Measurements from ENCODE around the gene PHOX2A.
A peak's percentile ranks its signal among the peaks of the same experiment; 100 is the strongest.

Gene PHOX2A

GRCh38 chr11:72229336-72229924 is 14.5 kb downstream of the PHOX2A start:
- POLR2A ChIA-PET, result no interaction called here
- Histone ChIP-seq H3K27ac (ENCODE audit: extremely low read depth, low read depth, low read length) (no peak overlapping the region), H3K4me1 (ENCODE audit: control insufficient read depth, insufficient read depth, low read length) (no peaks in the 10 kb centered on the region), H3K9me3 (ENCODE audit: control insufficient read depth, insufficient read depth, low read depth, low read length) (no peaks in the 10 kb centered on the region), H3K36me3 (ENCODE audit: control insufficient read depth in 2 of 2, insufficient read depth in 1 of 2, low read length in 2 of 2) (peaks cover 0 to 84% of the 10 kb centered on the region in 2 experiments; a peak in 2 of 3 replicates), H3K4me3 (ENCODE audit: low read depth, low read length) (no peak overlapping the region)
- CTCF ChIA-PET, result interaction anchor here (0.6 to 1.1 kb wide), 3 partner anchors 201 to 454 kb away, joined by 3 read pairs; no protein-coding TSS in a partner anchor
- no peak for TF ChIP-seq BCL11B (tag by site-specific recombination; IDR thresholded peaks at IDR 0.05; ENCODE audit: low read depth)
- TF ChIP-seq ZNF600 (tag by site-specific recombination; IDR thresholded peaks at IDR 0.05), result 0 out of 2 replicates have a peak, but pooled peaks have one; percentile 21

DNA sequence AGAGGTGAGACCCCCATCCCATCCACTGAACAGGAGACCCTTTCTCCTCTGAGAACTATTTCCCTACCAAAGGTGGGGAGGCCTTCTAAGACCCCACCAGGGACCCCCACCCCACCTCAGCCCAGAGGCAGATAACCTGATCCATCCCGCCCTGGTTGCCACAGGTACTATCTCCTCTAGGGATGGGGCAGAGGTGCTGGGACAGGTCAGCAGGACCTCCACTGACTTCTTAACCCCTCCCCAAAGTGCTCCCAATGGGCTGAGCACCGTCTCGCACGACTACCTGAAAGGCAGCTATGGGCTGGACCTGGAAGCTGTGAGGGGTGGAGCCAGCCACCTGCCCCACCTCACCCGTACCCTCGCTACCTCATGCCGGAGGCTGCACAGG is 15.1 kb downstream of the PHOX2A start:
- peaks cover 0 to 78% of the 10 kb centered on the region in 2 experiments; a peak in 1 of 3 replicates for H3K36me3 ChIP-seq (ENCODE audit: control insufficient read depth in 2 of 2, insufficient read depth in 1 of 2, low read length in 2 of 2)

DNA sequence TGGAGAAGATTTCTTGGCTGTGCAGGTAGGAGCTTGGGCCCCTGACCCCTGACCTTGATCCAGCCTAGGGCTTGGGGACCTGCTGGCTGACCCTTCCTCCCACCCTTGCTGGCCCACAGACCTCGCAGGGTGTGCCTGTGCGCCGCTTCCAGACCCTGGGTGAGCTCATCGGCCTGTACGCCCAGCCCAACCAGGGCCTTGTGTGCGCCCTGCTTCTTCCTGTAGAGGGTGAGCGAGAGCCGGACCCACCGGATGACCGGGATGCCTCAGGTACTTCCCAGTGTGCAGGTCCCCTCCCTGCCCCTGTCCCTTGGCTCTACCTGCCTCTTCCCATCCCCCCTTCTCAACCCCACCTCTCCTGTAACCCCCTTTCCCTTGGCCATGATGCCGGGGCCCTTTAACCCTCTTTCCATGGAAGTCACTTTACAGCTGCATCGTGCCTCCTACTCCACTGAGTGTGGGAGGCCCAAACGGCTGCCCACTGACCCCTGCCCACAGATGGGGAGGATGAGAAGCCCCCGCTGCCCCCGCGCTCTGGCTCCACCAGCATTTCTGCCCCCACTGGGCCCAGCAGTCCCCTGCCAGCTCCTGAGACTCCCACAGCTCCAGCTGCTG is 15.6 kb downstream of the PHOX2A start:
- ChIA-PET POLR2A (interaction anchor here (4.2 kb wide), 1 partner anchor 9 kb away, joined by 42 read pairs; no protein-coding TSS in a partner anchor), CTCF (interaction anchor here (0.6 to 4.7 kb wide), 4 partner anchors 9 to 203 kb away, joined by 4 to 26 read pairs (median 6); no protein-coding TSS in a partner anchor)
- H3K4me1 ChIP-seq (ENCODE audit: control insufficient read depth, insufficient read depth, low read length), result no peaks in the 10 kb centered on the region
- peaks cover 0 to 73% of the 10 kb centered on the region in 2 experiments; a peak in 1 of 3 replicates for H3K36me3 ChIP-seq (ENCODE audit: control insufficient read depth in 2 of 2, insufficient read depth in 1 of 2, low read length in 2 of 2)
- H3K9me3 ChIP-seq (ENCODE audit: control insufficient read depth, insufficient read depth, low read depth, low read length), result no peaks in the 10 kb centered on the region
- TF ChIP-seq ZNF174 (tag by site-specific recombination; IDR thresholded peaks at IDR 0.05) (no peak), EGR2 (tag by site-specific recombination; IDR thresholded peaks at IDR 0.05; ENCODE audit: low read depth) (0 out of 2 replicates have a peak, but pooled peaks have one; percentile 54), ZFHX2 (tag by site-specific recombination; conservative IDR thresholded peaks at IDR 0.05) (0 out of 2 replicates have a peak, but pooled peaks have one; percentile 62), ZFP41 (tag by site-specific recombination; IDR thresholded peaks at IDR 0.05; ENCODE audit: borderline replicate concordance) (no peak), ZNF214 (tag by site-specific recombination; IDR thresholded peaks at IDR 0.05; ENCODE audit: borderline replicate concordance) (no peak)
- TF ChIP-seq, protein P1, sequence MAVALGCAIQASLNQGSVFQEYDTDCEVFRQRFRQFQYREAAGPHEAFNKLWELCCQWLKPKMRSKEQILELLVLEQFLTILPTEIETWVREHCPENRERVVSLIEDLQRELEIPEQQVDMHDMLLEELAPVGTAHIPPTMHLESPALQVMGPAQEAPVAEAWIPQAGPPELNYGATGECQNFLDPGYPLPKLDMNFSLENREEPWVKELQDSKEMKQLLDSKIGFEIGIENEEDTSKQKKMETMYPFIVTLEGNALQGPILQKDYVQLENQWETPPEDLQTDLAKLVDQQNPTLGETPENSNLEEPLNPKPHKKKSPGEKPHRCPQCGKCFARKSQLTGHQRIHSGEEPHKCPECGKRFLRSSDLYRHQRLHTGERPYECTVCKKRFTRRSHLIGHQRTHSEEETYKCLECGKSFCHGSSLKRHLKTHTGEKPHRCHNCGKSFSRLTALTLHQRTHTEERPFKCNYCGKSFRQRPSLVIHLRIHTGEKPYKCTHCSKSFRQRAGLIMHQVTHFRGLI (tag by site-specific recombination; IDR thresholded peaks at IDR 0.05), result peak; percentile 22; the same call in 1 of the 2 replicates
- H3K27ac ChIP-seq (ENCODE audit: extremely low read depth, low read depth, low read length), result no peak overlapping the region
- no peak overlapping the region for H3K4me3 ChIP-seq (ENCODE audit: low read depth, low read length)

More for the DNA sequence above, 15.1 kb downstream of the PHOX2A start:
- ChIA-PET CTCF (interaction anchor here (1.0 to 4.7 kb wide), 4 partner anchors 9 to 204 kb away, joined by 3 to 26 read pairs (median 6); no protein-coding TSS in a partner anchor), POLR2A (no interaction called here)
- Histone ChIP-seq H3K4me3 (ENCODE audit: low read depth, low read length) (no peak overlapping the region), H3K4me1 (ENCODE audit: control insufficient read depth, insufficient read depth, low read length) (no peaks in the 10 kb centered on the region), H3K27ac (ENCODE audit: extremely low read depth, low read depth, low read length) (no peak overlapping the region), H3K9me3 (ENCODE audit: control insufficient read depth, insufficient read depth, low read depth, low read length) (no peaks in the 10 kb centered on the region)
- TF ChIP-seq, protein P2, sequence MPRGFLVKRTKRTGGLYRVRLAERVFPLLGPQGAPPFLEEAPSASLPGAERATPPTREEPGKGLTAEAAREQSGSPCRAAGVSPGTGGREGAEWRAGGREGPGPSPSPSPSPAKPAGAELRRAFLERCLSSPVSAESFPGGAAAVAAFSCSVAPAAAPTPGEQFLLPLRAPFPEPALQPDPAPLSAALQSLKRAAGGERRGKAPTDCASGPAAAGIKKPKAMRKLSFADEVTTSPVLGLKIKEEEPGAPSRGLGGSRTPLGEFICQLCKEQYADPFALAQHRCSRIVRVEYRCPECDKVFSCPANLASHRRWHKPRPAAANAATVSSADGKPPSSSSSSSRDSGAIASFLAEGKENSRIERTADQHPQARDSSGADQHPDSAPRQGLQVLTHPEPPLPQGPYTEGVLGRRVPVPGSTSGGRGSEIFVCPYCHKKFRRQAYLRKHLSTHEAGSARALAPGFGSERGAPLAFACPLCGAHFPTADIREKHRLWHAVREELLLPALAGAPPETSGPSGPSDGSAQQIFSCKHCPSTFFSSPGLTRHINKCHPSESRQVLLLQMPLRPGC (tag by site-specific recombination; IDR thresholded peaks at IDR 0.05), result no peak
- no peak for TF ChIP-seq ZNF513 (tag by site-specific recombination; IDR thresholded peaks at IDR 0.05)
- TF ChIP-seq ZNF391 (tag by site-specific recombination; IDR thresholded peaks at IDR 0.05; ENCODE audit: borderline replicate concordance, low read depth), result no peak
- TF ChIP-seq ZNF701 (tag by site-specific recombination; IDR thresholded peaks at IDR 0.05), result no peak
- TF ChIP-seq ZNF175 (tag by site-specific recombination; IDR thresholded peaks at IDR 0.05), result no peak
- no peak for TF ChIP-seq ZNF426 (tag by site-specific recombination; IDR thresholded peaks at IDR 0.05)
- TF ChIP-seq ZNF585B (tag by site-specific recombination; IDR thresholded peaks at IDR 0.05), result no peak
- no peak for TF ChIP-seq ZNF292 (tag by site-specific recombination; IDR thresholded peaks at IDR 0.05; ENCODE audit: borderline replicate concordance, low read depth)

Data from HEK293 (cell line).